ENCODE data around the gene GCDH.
A peak's percentile ranks its signal among the peaks of the same experiment; 100 is the strongest.
"Not testable (repeated sequence)": the region's sequence is repeated elsewhere in the genome, so short reads cannot be mapped to it uniquely, and the experiment has no call there.

The GCDH gene

DNA sequence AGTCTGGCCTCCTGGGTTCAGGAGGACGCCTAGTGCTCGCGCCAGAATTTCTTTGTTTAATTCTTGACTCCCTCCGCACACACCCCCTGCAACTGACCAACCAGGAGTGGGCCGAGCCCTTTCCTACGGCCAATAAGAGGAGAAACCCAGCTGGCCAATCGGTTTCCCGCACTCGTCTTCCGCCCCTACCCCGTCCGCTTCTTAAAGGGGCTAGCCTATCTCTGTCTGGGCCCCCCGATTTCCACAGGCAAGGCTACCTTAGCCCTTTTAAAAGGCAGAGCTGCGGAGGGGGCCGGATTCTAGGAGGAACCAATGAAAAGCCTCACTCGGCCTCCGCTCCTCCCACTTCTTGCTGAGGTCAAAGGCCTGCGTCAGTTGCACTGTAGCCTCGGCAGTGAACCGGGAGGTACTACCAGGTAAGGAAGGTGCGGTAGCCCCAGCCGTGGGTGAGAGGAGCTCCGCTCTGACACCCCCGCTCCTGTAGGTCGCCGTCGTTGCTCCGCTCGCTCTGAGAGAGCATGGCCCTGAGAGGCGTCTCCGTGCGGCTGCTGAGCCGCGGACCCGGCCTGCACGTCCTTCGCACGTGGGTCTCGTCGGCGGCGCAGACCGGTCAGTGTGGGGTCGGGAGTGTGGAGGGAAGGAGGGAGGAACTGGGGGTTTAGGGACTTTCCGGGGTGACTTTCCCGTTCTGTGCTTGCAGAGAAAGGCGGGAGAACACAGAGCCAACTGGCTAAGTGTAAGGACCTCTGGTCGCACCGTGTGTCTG is at the start of gene GCDH:
Gene GCDH, plus strand, starts transcription at position 374 of the 766 bp plus-strand sequence. Its CDS starts 145 bp downstream, at position 519.
- peak; percentile 97 for DNase-seq

DNA sequence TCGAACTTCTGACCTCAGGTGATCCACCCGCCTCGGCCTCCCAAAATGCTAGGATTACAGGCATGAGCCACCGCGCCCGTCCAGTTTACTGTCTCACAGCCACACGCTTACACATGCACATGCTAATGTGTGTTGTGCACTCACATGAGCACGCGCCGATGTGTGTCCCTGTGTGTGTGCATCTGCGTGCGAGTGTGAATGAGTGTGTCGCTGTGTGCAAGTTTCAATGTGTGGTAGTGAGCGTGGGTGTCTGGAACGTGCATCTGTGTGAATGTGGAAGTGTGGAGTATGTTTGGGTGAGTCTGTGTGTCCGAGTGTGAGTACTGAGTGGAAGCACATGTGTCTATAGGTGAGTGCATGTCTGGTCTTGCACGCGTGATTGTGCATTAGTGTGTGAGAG is 48.4 kb upstream of the GCDH start:
- DNase-seq, result no peak

- DNase-seq, result no peak
Measured at GRCh38 chr19:12843328-12843727, 47.6 kb upstream of the GCDH start.

GRCh38 chr19:12843999-12844732 is 46.8 kb upstream of the GCDH start:
- no peak for DNase-seq

- not testable (repeated sequence) for DNase-seq
Measured at GRCh38 chr19:12846613-12847012, 44.3 kb upstream of the GCDH start.

GRCh38 chr19:12847159-12848139 is 43.5 kb upstream of the GCDH start:
- DNase-seq, result peak; percentile 83

DNA sequence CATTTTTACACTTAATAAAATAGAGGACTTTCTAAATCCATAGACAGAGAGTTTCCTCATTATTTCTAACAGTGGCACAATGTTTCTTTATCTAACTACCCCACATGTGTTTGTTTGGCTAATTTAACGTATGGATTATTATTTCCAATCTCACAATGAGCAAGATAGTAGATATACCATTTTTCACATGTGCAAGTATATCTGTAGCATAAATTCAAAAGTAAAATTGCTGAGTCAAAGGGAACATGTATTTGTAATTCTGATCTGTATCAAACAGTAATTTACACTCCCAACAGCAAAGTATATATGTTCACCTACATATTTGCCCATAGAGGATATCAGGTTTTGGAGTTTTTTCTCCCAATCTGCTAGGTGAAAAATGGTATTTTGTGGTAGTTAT is 34.3 kb upstream of the GCDH start:
- DNase-seq, result no peak

- no peak for DNase-seq
Measured at GRCh38 chr19:12858041-12858928, 32.7 kb upstream of the GCDH start.

DNA sequence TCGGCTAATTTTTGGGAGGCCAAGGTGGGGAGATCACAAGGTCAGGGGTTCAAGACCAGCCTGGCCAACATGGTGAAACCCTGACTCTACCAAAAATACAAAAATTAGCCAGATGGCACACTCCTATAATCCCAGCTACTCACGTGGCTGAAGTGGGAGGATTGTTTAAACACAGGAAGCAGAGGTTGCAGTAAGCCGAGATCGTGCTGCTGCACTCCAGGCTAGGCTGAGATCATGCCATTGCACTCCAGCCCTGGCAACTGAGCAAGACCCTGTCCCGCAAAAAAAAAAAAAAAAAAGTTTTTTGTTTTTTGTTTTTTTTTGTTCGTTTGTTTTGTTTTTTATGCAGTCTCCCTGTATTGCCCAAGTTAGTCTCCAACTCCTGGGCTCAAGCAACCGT is 31.4 kb upstream of the GCDH start:
- DNase-seq, result no peak

GRCh38 chr19:12864143-12864542 is 26.8 kb upstream of the GCDH start:
- DNase-seq, result no peak

- no peak for DNase-seq
Measured at GRCh38 chr19:12864721-12865715, 25.9 kb upstream of the GCDH start.

DNA sequence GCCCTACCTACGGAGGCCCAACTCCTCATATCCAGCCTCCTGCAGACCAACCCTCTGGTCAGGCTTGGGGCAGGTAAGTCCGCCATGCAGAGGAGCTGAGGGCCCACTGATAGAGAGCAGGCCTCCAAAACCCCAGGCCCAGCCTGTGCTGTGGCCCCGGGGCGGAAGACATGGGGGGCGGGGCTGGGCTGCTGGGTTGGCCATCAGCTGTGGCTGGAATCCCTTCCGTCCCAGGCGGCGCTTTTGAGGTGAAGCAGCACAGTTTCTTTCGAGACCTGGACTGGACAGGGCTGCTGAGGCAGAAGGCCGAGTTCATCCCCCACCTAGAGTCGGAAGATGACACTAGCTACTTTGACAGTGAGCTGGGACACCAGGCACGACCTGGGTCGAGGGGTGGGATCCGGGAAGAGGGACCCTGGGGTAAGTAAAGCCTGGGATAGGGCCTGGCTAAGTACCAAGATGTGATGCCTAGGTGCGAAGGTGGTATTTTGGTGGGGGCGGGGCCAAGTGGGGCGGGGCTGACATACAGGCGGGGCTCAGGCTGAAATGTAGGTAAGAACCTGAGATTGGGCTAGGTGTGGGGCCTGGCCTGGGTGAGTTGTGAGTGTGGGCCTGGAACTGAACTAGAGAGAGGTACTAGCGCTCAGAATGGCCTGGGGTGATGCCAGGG is 25.1 kb upstream of the GCDH start:
- no peak for DNase-seq

GRCh38 chr19:12866416-12867119 is 24.4 kb upstream of the GCDH start:
- DNase-seq, result no peak

GRCh38 chr19:12867120-12868099 is 23.6 kb upstream of the GCDH start:
- DNase-seq, result peak; percentile 70

DNA sequence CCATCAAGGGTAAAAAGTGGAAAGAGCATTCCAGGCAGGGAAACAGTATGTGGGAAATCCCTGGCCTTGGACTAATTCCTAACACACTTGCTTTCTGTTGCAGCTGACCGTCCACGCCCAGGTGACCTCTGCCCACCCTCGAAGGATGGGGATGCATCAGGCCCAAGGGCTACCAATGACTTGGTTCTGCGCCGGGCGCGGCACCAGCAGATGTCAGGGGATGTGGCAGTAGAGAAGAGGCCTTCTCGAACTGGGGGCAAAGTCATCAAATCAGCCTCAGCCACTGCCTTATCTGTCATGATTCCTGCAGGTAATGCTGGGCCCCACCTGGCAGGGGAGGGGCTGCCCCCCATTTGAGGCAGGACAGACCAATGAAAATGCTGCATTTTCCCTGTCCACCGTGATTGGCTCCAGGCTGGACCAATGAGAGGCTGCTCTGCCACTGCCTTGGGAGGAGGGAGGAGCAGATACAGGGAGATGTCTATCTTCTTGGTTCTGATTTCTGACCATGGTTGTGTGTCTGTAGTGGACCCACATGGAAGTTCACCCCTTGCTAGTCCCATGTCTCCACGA is 22.3 kb upstream of the GCDH start:
- peak; percentile 9 for DNase-seq

DNA sequence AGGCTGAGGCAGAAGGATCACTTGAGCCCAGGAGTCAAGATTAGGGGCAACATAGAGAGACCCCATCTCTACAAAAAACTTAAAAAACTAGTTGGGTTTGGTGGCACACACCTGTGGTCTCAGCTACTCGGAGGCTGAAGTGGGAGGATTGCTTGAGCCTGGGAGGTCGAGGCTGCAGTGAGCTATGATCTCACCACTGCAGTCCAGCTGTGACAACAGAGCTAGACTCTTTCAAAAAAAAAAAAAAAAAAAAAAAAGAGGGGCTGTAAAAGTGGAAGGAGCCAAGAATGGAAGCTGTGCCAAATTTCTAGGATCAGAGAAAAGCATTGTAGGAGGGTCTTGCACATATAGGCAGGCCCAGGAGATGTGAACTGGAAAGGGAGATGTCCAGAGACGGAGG is 19.3 kb upstream of the GCDH start:
- DNase-seq, result no peak

DNA sequence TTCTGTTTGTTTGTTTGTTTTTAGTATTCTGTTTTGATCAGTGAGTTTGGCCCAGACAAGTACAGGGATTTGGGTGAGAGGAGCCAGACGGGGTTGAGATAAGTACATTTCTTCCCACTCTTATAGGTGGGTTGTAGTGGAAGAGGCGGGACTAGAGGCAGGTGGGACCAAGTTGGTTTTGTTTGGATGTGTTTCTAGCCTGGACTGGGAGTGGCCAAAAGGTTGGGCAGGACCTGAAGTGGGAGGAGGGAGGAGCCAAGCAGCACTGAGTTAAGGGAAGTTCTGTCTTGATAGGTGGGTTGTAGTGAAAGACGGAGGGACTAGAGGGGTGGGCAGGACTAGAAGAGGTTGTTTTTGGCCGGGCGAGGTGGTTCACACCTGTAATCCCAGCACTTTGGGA is 18.7 kb upstream of the GCDH start:
- DNase-seq, result no peak

All from CD4-positive, alpha-beta T cell treated with Interleukin-6 for 4 hours (primary cell).